Motor neuron (in vitro differentiated cells): ENCODE results near the gene UCN2. TPM values are rescaled to one million over a fixed set of nuclear protein-coding genes. Genes with fewer than 3 reads are reported as not detected.
"Not testable (repeated sequence)": the region's sequence is repeated elsewhere in the genome, so short reads cannot be mapped to it uniquely, and the experiment has no call there.

ENCODE experiments used
- ATAC-seq, 8 experiments: fragments of 200-7000 bp; cut with Tn5 transposase; replicated peaks in 6 of 8; 2 replicates each; pipeline ENCODE4 v1.8.0; 2021; ENCODE audit warnings: mild to moderate bottlenecking in 8 of 8, moderate library complexity in 8 of 8
- H3K27ac ChIP-seq, 2 donors: fragments of 250-450 bp; sonication (Bioruptor Pico); 2 replicates each; pipeline ENCODE4 v1.9.0; 2021; ENCODE audit warnings: antibody characterized with exemption in 2 of 2, mild to moderate bottlenecking in 2 of 2, moderate library complexity in 1 of 2
- H3K4me1 ChIP-seq, 2 donors: fragments of 250-450 bp; sonication (Bioruptor Pico); replicated peaks in 1 of 2; 2 replicates each; pipeline ENCODE4 v1.6.1; 2021; ENCODE audit warnings: antibody characterized with exemption in 2 of 2, mild to moderate bottlenecking in 2 of 2, moderate library complexity in 1 of 2
- H3K4me3 ChIP-seq, 5 donors: fragments of 250-450 bp; sonication (Bioruptor Pico); 2 replicates each; pipeline ENCODE4 v1.9.0; 2021; ENCODE audit warnings: antibody characterized with exemption in 5 of 5, mild to moderate bottlenecking in 5 of 5, moderate library complexity in 4 of 5
- WGBS, 10 experiments: fragments of 450-650 bp; shearing (Covaris generic); methylation state at CpG; one replicate each; pipeline ENCODE4 v1.0.0; 2022; 5-methylcytosine and 5-hydroxymethylcytosine counted together
- in situ Hi-C, 9 experiments: fragments of 400-800 bp; cut with MboI; loops; one replicate each; pipeline ENCODE4 v1.15.0; 2021; ENCODE audit warnings: low sequenced_read_pairs in 9 of 9, low pct_unique_long_range_greater_than_20kb in 2 of 9; ENCODE audit not compliant: unreplicated experiment in 9 of 9
- total RNA-seq, 8 experiments: library from RNA; unstranded; fragments of 300-600 nt; gene quantifications; 2 replicates each; pipeline versions ENCODE4 v1.2.3 to v1.2.4, GENCODE V29; 2022

UCN2 gene
- total RNA-seq, 8 experiments from 2014 or later: 0.11 to 0.66 (median 0.41) TPM

DNA sequence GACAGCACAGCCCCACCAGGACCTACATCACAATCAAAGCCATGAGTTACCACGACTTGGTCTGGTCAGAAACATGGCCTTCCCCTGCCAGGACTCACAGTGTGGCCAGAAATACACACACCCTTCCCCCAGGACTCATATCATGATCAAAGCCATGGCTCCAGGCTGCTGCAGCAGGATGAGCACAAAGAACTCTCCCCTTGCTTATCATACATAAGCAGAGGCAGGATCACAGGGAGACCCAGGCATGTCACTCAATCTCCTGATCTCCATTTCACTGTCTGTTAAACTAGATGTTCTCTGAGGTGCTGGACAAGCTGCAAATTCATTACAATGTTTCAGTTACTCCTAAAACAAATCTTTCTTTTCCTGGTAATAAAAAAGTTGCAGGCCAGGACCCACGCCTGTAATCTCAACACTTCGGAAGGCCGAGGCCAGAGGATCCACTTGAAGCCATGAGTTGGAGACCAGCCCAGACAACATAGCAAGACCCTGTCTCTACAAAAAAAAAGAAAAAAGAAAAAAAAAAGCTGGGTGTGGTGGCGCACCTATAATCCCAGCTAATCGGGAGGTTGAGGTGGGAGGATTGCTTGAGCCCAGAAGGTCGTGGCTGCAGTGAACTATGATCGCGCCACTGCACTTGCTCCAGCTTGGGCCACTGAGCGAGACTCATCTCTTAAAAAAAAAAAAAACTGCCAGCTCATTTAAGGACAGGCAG is 8.2 kb downstream of the UCN2 start:
- ATAC-seq: no peak
- Histone ChIP-seq H3K4me3 (peak overlapping the region; percentile 43 to 55 (median 52)), H3K27ac (no peak overlapping the region), H3K4me1 (peaks cover 30 to 50% of the 10 kb centered on the region in 2 donors)
- WGBS, 10 experiments: 60 to 96% (median 76%) methylated on average over 1 to 9 of the region's 10 CpGs; no CpG with 5 or more reads in 2 of the 10 experiments
- in situ Hi-C loops: no loop called here

DNA sequence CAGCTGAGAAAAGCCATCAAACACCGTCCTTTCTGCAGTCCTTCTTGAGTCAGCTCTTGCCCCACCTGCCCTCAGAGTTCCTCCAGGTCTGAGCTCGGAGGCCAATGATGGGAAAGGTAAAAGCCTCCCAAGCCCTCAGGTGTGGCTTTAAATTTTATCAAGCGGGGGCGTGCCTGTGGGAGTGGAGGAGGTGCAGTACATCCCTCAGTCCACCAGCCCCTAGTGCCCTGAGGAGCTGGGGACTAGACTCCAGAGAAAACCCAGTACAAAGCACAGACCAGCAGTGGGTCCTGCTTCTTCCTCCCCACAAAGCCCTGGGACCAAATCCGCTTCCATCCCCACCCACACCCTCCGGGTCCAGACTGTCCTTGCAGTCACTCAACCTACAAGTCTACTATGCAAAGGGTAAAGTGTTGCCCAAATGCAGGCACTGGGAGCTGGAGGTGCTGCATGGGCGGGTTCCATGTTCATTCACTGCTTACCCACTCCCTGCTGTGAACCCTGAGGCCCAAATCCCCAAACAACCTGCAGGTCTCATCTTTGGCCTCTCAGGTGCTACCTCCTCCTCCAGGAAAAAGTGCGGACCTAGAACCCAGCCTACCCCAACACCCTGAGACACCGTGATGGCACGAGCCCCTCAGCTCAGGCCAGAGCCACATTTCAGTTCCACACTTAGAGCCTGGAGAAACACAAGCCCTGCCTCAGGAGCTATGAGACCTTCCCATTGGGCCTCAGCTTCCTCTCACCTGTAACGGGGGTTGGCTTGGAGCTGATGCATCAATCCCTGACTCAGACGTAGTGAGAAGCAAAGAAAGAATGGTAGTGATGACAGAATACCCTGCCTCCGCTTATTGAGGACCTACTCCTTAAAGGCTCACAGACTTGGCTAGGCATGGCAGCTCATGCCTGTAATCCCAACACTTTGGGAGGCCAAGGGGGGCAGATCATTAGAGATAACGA is 9.4 kb downstream of the UCN2 start:
- ATAC-seq: no peak
- WGBS, 10 experiments: 63 to 100% (median 82%) methylated on average over 1 to 6 of the region's 14 CpGs; no CpG with 5 or more reads in 1 of the 10 experiments
- peaks cover 23 to 38% of the 10 kb centered on the region in 2 donors for H3K4me1 ChIP-seq
- H3K4me3 ChIP-seq: peak overlapping the region in 1 of 5 donors; percentile 51
- no peak overlapping the region for H3K27ac ChIP-seq
- in situ Hi-C loops: no loop called here

DNA sequence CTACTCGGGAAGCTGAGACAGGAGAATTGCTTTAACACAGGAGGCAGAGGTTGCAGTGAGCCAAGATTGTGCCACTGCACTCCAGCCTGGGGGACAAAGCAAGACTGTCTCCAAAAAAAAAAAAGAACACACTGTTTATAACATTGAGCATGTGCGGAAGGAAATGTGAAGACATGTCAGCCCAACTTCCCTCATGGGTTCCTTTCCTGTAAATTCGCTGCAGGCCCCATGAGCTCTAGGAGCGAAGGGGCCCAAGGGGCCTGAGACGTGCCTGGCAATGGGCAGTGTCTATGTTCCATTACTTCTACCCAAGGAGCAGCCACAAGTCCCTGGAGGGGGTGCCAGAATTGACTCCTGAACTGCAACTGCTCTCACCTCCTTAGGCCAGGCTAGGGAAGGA is 10.2 kb downstream of the UCN2 start:
- Histone ChIP-seq H3K27ac (no peak overlapping the region), H3K4me3 (no peak overlapping the region), H3K4me1 (peaks cover 22 to 32% of the 10 kb centered on the region in 2 donors)
- WGBS, 10 experiments: 88 to 100% (median 100%) methylated on average over 1 to 3 of the region's 5 CpGs; no CpG with 5 or more reads in 5 of the 10 experiments
- ATAC-seq: no peak
- in situ Hi-C loops: no loop called here

DNA sequence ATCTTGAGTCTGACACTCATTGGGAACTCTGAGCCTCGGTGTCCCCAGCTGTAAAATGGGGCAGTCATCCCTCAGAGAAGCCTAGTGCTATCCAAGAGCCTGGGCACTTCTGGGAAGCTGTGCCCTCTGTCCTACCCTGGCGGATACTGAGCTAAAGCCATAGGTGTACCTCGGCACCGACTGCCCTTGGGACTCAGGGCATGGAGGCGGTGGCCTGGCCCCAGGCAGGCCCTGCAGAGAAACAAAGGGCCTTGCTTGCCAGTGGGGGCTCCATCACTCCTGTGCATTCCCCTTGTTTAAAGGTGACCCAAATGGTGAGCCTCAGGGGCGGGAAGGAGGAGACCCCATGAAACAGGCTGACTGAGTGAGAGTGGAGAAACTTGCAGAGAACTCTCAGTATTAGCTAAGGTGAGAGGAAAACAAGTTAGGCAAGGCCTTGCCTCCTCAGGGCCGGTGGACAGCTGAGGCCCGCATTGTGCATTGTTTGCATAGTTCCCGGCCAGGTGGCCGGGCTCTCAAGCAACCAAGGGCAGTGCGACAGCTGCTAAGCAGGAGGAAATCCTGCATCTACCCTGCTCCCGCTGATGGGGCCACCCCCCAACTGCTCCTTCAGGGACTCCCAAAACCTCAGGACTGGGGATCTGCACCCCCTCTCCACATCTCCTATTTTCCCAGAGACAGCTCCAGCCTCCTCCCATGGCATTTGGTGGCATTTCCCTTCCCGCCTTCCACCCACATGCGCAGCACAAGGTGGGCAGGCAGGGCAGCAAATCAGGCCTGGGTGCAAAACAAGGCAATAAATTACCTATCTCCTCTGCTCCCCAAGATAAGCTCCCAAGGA is 11.2 kb downstream of the UCN2 start:
- WGBS, 10 experiments: 50 to 100% (median 80%) methylated on average over 1 to 8 of the region's 14 CpGs; no CpG with 5 or more reads in 3 of the 10 experiments

DNA sequence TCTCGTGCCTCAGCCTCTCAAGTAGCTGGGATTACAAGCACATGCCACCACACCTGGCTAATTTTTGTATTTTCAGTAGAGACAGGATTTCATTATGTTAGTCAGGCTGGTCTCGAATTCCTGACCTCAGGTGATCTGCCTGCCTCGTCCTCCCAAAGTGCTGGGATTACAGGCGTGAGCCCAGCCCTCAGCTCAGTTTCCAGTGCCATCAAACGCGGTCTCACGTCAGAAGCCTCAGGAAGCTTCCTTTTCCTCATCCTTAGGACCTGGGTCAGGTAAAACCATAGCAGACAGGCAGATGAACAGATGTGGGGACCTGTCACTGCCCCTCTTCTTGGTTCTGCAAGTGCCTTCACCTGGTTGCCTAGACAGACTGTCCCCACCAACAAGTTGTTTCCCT is 11.9 kb downstream of the UCN2 start:
- in situ Hi-C loops: not testable (repeated sequence)

More for the DNA sequence above, 11.2 kb downstream of the UCN2 start:
- in situ Hi-C loops: no loop called here
- no peak for ATAC-seq
- Histone ChIP-seq H3K27ac (no peak overlapping the region), H3K4me3 (no peak overlapping the region), H3K4me1 (peaks cover 12 to 23% of the 10 kb centered on the region in 2 donors)

DNA sequence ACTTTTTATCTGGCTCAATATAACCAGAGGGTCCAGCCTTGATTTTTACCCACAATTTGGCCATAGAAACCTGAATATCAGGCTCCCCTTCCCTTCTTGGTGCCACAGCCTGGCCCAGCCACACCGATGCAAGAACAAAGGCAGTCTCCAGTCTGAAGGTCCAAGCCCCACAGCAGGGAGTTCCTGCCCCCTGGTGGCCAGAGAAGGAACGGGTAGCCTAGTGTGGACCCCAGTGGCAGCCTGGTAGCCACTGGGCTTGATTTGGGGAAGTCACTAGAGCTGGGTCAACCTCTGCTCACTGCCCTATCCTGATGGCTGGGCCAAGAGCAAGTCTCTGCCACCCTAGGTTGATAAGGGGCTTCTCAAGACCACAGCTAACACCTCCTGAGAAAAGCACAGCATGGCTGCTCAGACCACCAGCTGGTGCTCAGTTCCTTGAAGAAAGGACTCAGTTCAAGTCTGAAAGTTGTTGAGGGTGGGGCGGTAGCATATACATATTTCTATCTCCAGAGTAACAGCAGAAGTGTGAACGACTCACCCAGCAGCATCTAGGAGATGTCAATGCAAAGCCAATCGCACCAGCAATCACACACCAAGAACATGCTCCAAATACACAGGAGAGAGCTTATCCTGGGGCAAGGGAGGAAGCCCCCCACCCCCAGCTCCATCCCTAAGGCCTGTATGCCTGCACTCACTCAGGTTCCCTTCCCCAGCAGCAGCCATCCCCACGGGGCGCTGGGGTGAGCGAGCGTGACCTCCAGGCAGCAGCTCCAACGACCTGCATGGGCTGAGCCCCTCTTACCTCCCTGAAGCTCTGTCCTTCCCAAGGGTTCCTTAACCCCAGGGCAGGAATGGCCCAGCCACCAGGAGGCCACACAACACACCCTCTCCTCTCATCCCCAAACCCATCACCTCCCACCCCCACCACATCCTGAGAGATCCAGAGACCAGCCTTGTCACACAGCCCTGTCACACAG is 14.6 kb downstream of the UCN2 start:
- WGBS, 10 experiments: 10 to 50% (median 43%) methylated on average over 1 to 2 of the region's 10 CpGs; no CpG with 5 or more reads in 7 of the 10 experiments
- Histone ChIP-seq H3K4me1 (peaks cover 0 to 2% of the 10 kb centered on the region in 2 donors), H3K27ac (no peak overlapping the region), H3K4me3 (no peak overlapping the region)
- in situ Hi-C loops: loop anchor here in 1 of 9 experiments (10.0 kb wide), 1 partner anchor 84 kb away; a partner anchor contains a TSS
- peak; percentile 78 to 97 (median 92) for ATAC-seq

More for the DNA sequence above, 11.9 kb downstream of the UCN2 start:
- 100% methylated on average over 2 of the region's 7 CpGs; no CpG with 5 or more reads in 9 of the 10 experiments for WGBS, 10 experiments
- ATAC-seq, H3K27ac ChIP-seq, H3K4me3 ChIP-seq: not testable (repeated sequence)
- peaks cover 12 to 23% of the 10 kb centered on the region in 2 donors for H3K4me1 ChIP-seq

DNA sequence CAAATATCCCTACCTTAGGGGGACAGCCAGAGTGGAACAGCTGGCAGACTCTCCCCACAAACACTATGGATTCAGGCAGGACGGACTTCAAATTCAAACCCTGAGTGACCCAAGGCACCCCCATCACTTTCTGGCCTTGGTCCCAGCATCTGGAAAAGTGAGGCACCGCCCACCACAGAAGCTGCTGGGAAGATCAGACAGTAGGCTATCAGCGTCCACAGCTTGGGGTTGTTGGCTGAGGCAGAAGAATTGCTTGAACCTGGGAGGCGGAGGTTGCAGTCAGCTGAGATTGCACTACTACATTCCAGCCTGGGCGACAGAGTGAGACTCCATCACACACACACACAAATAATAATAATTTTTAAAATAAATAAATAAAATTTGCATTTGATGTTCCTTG is 15.5 kb downstream of the UCN2 start:
- no peak overlapping the region for H3K4me3 ChIP-seq
- WGBS, 10 experiments: 50 to 100% (median 88%) methylated on average over 2 to 3 of the region's 5 CpGs; no CpG with 5 or more reads in 7 of the 10 experiments
- ATAC-seq: peak in 1 of 8 experiments; percentile 17
- peaks cover 0 to 2% of the 10 kb centered on the region in 2 donors for H3K4me1 ChIP-seq
- no peak overlapping the region for H3K27ac ChIP-seq
- in situ Hi-C loops: loop anchor here in 1 of 9 experiments (10.0 kb wide), 1 partner anchor 83 kb away; a partner anchor contains a TSS

DNA sequence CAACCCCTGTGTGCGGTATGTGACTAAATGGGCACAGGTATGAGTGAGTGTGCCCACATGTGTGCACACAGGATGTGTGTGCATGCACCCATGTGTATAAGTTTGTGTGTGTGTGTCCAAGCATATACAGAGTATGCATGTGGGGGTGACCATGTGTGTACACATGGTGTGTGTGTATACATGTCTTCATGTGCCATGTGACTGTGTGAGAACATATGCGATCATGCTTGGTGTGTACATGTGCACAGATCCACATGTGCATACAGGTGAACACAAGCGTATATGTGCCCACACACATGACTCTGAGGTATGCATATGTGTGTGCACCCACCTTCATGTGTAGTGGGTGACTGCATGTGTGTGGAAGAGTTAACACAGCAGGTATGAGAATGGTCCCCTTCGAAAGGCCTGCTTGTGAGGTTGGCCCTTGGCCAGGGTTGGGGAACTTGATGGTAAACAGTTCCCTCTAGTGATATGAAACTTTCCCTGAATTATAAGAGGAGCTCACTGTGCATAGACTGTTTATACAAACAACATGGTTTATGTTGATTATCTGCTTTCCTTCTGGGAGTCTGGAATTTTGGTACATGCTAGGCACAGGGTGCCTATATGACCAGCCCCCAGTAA is 17.3 kb downstream of the UCN2 start:
- Histone ChIP-seq H3K4me1 (peaks cover 0 to 2% of the 10 kb centered on the region in 2 donors), H3K4me3 (no peak overlapping the region), H3K27ac (no peak overlapping the region)
- WGBS, 10 experiments: 17 to 100% (median 100%) methylated on average over 1 to 4 of the region's 4 CpGs; no CpG with 5 or more reads in 5 of the 10 experiments
- peak in 1 of 8 experiments; percentile 6 for ATAC-seq
- in situ Hi-C loops: loop anchor here in 1 of 9 experiments (10.0 kb wide), 1 partner anchor 82 kb away; a partner anchor contains a TSS

DNA sequence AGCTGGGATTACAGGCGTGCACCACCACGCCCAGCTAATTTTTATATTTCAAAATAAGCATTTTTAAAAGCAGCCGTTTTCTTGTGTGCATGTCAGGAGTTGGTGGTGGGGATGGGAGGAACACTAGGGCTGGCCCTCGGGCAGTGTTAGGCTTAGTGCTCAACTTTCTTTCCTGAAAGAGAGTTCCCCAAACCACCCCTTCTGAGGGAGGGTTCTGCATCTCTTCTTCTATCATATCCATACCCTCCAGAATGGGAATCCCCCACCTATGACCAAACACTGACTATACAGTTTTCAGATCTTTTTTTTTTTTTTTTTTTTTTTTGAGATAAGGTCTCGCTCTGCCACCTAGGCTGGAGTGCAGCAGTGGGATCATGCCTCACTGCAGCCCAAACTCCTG is 19.4 kb downstream of the UCN2 start:
- ATAC-seq: peak in 2 of 8 experiments; percentile 15 to 31
- in situ Hi-C loops: loop anchor here in 1 of 9 experiments (10.0 kb wide), 1 partner anchor 79 kb away; a partner anchor contains a TSS
- Histone ChIP-seq H3K4me3 (no peak overlapping the region), H3K27ac (no peak overlapping the region), H3K4me1 (peaks cover 0 to 2% of the 10 kb centered on the region in 2 donors)
- WGBS, 10 experiments: 27 to 93% (median 75%) methylated on average over 2 to 5 of the region's 5 CpGs; no CpG with 5 or more reads in 3 of the 10 experiments

DNA sequence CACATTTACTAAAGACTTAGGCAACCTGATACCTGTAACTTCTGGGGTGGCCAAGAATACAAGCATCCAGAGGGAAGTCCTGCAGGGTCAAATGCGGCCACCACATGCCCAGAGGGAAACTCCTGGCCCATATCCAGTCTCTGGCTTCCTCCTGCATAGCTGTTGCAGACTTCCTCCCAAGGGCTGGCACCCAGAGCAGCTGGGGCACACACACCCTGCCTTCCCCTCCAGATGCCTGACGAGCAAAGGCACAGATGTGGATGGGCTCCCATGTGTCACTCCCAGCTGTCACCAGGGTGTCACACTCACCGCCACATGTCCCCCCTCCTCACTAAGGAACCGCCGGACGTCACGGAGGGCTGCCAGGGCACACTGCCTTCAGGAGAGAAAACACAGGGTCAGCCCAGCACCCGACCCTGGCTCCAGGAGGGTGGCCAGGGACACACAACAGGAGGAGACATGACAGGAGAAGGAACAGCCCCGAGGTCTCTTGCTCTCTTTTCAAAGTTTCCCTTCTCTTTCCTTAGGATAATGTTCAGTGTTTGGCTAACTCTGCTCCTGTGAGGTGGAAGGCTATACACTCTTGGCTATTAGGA is 20.2 kb downstream of the UCN2 start:
- no peaks in the 10 kb centered on the region for H3K4me1 ChIP-seq
- H3K4me3 ChIP-seq: no peak overlapping the region
- in situ Hi-C loops: loop anchor here in 1 of 9 experiments (10.0 kb wide), 1 partner anchor 79 kb away; a partner anchor contains a TSS
- ATAC-seq: peak in 3 of 8 experiments; percentile 35 to 75 (median 62)
- no peak overlapping the region for H3K27ac ChIP-seq
- WGBS, 10 experiments: 0 to 100% (median 46%) methylated on average over 1 to 2 of the region's 9 CpGs; no CpG with 5 or more reads in 6 of the 10 experiments
